Measurements from ENCODE around the gene RERE. TPM values are rescaled to one million over a fixed set of nuclear protein-coding genes. Genes with fewer than 3 reads are reported as not detected.

The RERE gene
- total RNA-seq, 1 donor from 2014 or later, result 88.5 TPM

DNA sequence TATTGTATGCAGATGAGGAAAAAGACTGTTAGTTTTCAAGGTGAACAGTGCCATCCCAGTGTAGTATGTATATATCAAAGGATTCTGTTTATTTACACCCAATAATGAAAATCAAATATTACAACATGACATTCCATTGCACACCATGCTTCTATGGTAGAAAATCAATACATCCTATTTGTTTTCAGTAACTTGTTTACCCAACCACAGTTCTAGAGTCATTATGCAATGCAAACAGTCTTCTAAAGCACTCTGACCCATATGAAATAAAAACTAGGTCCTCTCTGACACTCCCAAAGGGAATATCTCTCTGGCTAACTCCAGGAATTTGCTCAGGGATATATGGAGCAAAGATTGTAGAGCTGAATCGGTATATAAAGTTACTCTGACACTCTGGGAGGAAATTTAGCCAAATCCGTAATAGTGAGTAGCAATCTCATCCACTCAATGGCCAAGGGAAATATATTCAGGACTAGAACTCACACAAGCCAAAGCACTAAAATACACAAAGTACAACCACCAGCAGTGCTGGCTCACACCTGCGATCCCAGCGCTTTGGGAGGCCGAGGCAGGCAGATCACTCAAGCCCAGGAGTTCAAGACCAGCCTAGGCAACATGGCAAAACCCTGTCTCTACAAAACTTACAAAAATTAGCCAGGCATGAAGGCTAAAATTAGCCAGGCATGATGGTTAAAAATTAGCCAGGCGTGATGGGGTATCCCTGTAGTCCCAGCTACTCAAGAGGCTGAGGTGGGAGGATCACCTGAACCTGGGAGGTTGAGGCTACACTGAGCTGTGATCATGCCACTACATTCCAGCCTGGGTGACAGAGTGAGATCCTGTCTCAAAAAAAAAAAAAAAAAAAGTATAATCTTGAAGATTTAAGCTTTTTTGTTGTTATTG is 75.2 kb downstream of the RERE start:
- TF ChIP-seq, protein P1, sequence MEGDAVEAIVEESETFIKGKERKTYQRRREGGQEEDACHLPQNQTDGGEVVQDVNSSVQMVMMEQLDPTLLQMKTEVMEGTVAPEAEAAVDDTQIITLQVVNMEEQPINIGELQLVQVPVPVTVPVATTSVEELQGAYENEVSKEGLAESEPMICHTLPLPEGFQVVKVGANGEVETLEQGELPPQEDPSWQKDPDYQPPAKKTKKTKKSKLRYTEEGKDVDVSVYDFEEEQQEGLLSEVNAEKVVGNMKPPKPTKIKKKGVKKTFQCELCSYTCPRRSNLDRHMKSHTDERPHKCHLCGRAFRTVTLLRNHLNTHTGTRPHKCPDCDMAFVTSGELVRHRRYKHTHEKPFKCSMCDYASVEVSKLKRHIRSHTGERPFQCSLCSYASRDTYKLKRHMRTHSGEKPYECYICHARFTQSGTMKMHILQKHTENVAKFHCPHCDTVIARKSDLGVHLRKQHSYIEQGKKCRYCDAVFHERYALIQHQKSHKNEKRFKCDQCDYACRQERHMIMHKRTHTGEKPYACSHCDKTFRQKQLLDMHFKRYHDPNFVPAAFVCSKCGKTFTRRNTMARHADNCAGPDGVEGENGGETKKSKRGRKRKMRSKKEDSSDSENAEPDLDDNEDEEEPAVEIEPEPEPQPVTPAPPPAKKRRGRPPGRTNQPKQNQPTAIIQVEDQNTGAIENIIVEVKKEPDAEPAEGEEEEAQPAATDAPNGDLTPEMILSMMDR (IDR thresholded peaks at IDR 0.05), result no peak

GRCh38 chr1:8740034-8740449 is 77.4 kb downstream of the RERE start:
- DNase-seq (no peak), ATAC-seq (no peak)
- TF ChIP-seq, protein P1 (IDR thresholded peaks at IDR 0.05), result no peak
- intact Hi-C loops (cut with DNase I), result no loop called here
- Histone ChIP-seq H3K4me1 (no peaks in the 10 kb centered on the region), H3K27me3 (ENCODE audit: low read depth) (no peaks in the 10 kb centered on the region), H3K27ac (no peak overlapping the region), H3K9me3 (peaks cover 5% of the 10 kb centered on the region), H3K36me3 (no peaks in the 10 kb centered on the region), H3K4me3 (no peak overlapping the region)

More for the DNA sequence above, 75.2 kb downstream of the RERE start:
- ATAC-seq (no peak), DNase-seq (no peak)
- H3K27me3 ChIP-seq (ENCODE audit: low read depth), result no peaks in the 10 kb centered on the region
- no peak overlapping the region for H3K27ac ChIP-seq
- H3K4me1 ChIP-seq, result peaks cover 6% of the 10 kb centered on the region
- no peaks in the 10 kb centered on the region for H3K36me3 ChIP-seq
- H3K9me3 ChIP-seq, result peaks cover 5% of the 10 kb centered on the region
- no peak overlapping the region for H3K4me3 ChIP-seq
- intact Hi-C loops (cut with DNase I), result no loop called here

- no peak overlapping the region for H3K27ac ChIP-seq
- ATAC-seq (no peak), DNase-seq (no peak)
- H3K9me3 ChIP-seq, result peaks cover 5% of the 10 kb centered on the region
- H3K4me1 ChIP-seq, result peaks cover under 1% of the 10 kb centered on the region
- no peaks in the 10 kb centered on the region for H3K27me3 ChIP-seq (ENCODE audit: low read depth)
- intact Hi-C loops (cut with DNase I), result no loop called here
- H3K4me3 ChIP-seq, result no peak overlapping the region
- H3K36me3 ChIP-seq, result no peaks in the 10 kb centered on the region
- TF ChIP-seq, protein P1 (IDR thresholded peaks at IDR 0.05), result no peak
These were observed 78.1 kb downstream of the RERE start for GRCh38 chr1:8739377-8739776.

GRCh38 chr1:8736927-8737326 is 80.5 kb downstream of the RERE start:
- no peak for ATAC-seq
- no peak overlapping the region for H3K27ac ChIP-seq
- TF ChIP-seq, protein P1 (IDR thresholded peaks at IDR 0.05), result no peak

GRCh38 chr1:8733484-8733883 is 84.0 kb downstream of the RERE start:
- Histone ChIP-seq H3K27ac (no peak overlapping the region), H3K4me3 (no peak overlapping the region), H3K4me1 (peaks cover 8% of the 10 kb centered on the region), H3K27me3 (ENCODE audit: low read depth) (no peaks in the 10 kb centered on the region), H3K9me3 (peaks cover 9% of the 10 kb centered on the region), H3K36me3 (no peaks in the 10 kb centered on the region)
- intact Hi-C loops (cut with DNase I), result no loop called here
- ATAC-seq (peak in 1 of 2 donors; percentile 80), DNase-seq (no peak)
- TF ChIP-seq, protein P1 (IDR thresholded peaks at IDR 0.05), result no peak

More at GRCh38 chr1:8736927-8737326, 80.5 kb downstream of the RERE start:
- no peaks in the 10 kb centered on the region for H3K36me3 ChIP-seq
- no peak for DNase-seq
- no peak overlapping the region for H3K4me3 ChIP-seq
- intact Hi-C loops (cut with DNase I), result no loop called here
- H3K4me1 ChIP-seq, result peaks cover 8% of the 10 kb centered on the region
- no peaks in the 10 kb centered on the region for H3K27me3 ChIP-seq (ENCODE audit: low read depth)
- H3K9me3 ChIP-seq, result peaks cover 5% of the 10 kb centered on the region

Data from lower lobe of right lung (tissue), 2 donors.